Effector memory CD4-positive, alpha-beta T cell (primary cell): ENCODE results near the gene GPR37L1.

Experiments
- DNase-seq, 3 donors: peaks; one replicate each; pipeline ENCODE4 v3.0.0-alpha.2; 2020
- H3K27ac ChIP-seq: 2 replicates; pipeline ENCODE4 v1.7.0; 2013; ENCODE audit warnings: mild to moderate bottlenecking, low read length, moderate library complexity; ENCODE audit not compliant: insufficient read depth, poor library complexity, severe bottlenecking
- H3K27me3 ChIP-seq: replicated peaks from 2 replicates; pipeline ENCODE4 v1.7.0; 2013; ENCODE audit warnings: mild to moderate bottlenecking, low read length; ENCODE audit not compliant: insufficient read depth, control insufficient read depth, poor library complexity, severe bottlenecking
- H3K36me3 ChIP-seq: 2 replicates; pipeline ENCODE4 v1.7.0; 2013; ENCODE audit warnings: mild to moderate bottlenecking, low read length, moderate library complexity; ENCODE audit not compliant: control insufficient read depth, insufficient read depth
- H3K4me1 ChIP-seq: 2 replicates; pipeline ENCODE4 v1.7.0; 2013; ENCODE audit warnings: low read length, mild to moderate bottlenecking; ENCODE audit not compliant: control insufficient read depth, insufficient read depth, poor library complexity, severe bottlenecking
- H3K4me3 ChIP-seq: 2 replicates; pipeline ENCODE4 v1.7.0; 2013; ENCODE audit warnings: low read length, low read depth, mild to moderate bottlenecking; ENCODE audit not compliant: insufficient read depth, poor library complexity, severe bottlenecking
- H3K9me3 ChIP-seq: 2 replicates; pipeline ENCODE4 v1.7.0; 2013; ENCODE audit warnings: mild to moderate bottlenecking, low read length, moderate library complexity; ENCODE audit not compliant: control insufficient read depth

The GPR37L1 gene

GRCh38 chr1:202152399-202152798 is 29.7 kb downstream of the GPR37L1 start:
- H3K36me3 ChIP-seq, result peaks cover 95% of the 10 kb centered on the region
- H3K27ac ChIP-seq, result no peak overlapping the region

GRCh38 chr1:202153284-202153683 is 30.6 kb downstream of the GPR37L1 start:
- Histone ChIP-seq H3K27ac (no peak overlapping the region), H3K4me3 (no peak overlapping the region), H3K9me3 (no peaks in the 10 kb centered on the region), H3K27me3 (no peaks in the 10 kb centered on the region), H3K4me1 (peaks cover 24% of the 10 kb centered on the region), H3K36me3 (peaks cover 91% of the 10 kb centered on the region)
- DNase-seq, result no peak

More at GRCh38 chr1:202152399-202152798, 29.7 kb downstream of the GPR37L1 start:
- DNase-seq, result no peak
- Histone ChIP-seq H3K4me3 (no peak overlapping the region), H3K4me1 (peaks cover 15% of the 10 kb centered on the region), H3K27me3 (no peaks in the 10 kb centered on the region), H3K9me3 (no peaks in the 10 kb centered on the region)

- peaks cover 81% of the 10 kb centered on the region for H3K36me3 ChIP-seq
- no peak for DNase-seq
- H3K27ac ChIP-seq, result no peak overlapping the region
- H3K9me3 ChIP-seq, result no peaks in the 10 kb centered on the region
- H3K4me1 ChIP-seq, result peaks cover 33% of the 10 kb centered on the region
- H3K4me3 ChIP-seq, result no peak overlapping the region
- no peaks in the 10 kb centered on the region for H3K27me3 ChIP-seq
Observed at GRCh38 chr1:202154148-202154765, 31.5 kb downstream of the GPR37L1 start.

- no peaks in the 10 kb centered on the region for H3K9me3 ChIP-seq
- H3K27me3 ChIP-seq, result no peaks in the 10 kb centered on the region
- H3K4me1 ChIP-seq, result peaks cover 39% of the 10 kb centered on the region
- peak overlapping the region; percentile 46 for H3K27ac ChIP-seq
- peaks cover 76% of the 10 kb centered on the region for H3K36me3 ChIP-seq
- no peak overlapping the region for H3K4me3 ChIP-seq
- DNase-seq, result peak in 2 of 3 donors; percentile 29 to 44
Observed at GRCh38 chr1:202154766-202155477, 32.2 kb downstream of the GPR37L1 start.

GRCh38 chr1:202155478-202156021 is 32.8 kb downstream of the GPR37L1 start:
- H3K27me3 ChIP-seq, result no peaks in the 10 kb centered on the region
- DNase-seq, result peak in 2 of 3 donors; percentile 27 to 40
- no peak overlapping the region for H3K4me3 ChIP-seq
- peaks cover 70% of the 10 kb centered on the region for H3K36me3 ChIP-seq
- peak overlapping the region; percentile 46 for H3K27ac ChIP-seq
- peaks cover 40% of the 10 kb centered on the region for H3K4me1 ChIP-seq
- no peaks in the 10 kb centered on the region for H3K9me3 ChIP-seq

- peaks cover 59% of the 10 kb centered on the region for H3K36me3 ChIP-seq
- H3K27ac ChIP-seq, result no peak overlapping the region
- H3K9me3 ChIP-seq, result no peaks in the 10 kb centered on the region
- no peak overlapping the region for H3K4me3 ChIP-seq
- DNase-seq, result no peak
- peaks cover 50% of the 10 kb centered on the region for H3K4me1 ChIP-seq
- no peaks in the 10 kb centered on the region for H3K27me3 ChIP-seq
Observed at GRCh38 chr1:202156590-202156989, 33.9 kb downstream of the GPR37L1 start.

GRCh38 chr1:202157945-202158344 is 35.2 kb downstream of the GPR37L1 start:
- peaks cover 46% of the 10 kb centered on the region for H3K36me3 ChIP-seq

GRCh38 chr1:202158810-202159533 is 36.3 kb downstream of the GPR37L1 start:
- peaks cover 36% of the 10 kb centered on the region for H3K36me3 ChIP-seq
- H3K27me3 ChIP-seq, result no peaks in the 10 kb centered on the region
- H3K9me3 ChIP-seq, result no peaks in the 10 kb centered on the region
- DNase-seq, result no peak
- peak overlapping the region; percentile 65 for H3K4me3 ChIP-seq
- H3K4me1 ChIP-seq, result peaks cover 74% of the 10 kb centered on the region
- H3K27ac ChIP-seq, result peak overlapping the region; percentile 88

More at GRCh38 chr1:202157945-202158344, 35.2 kb downstream of the GPR37L1 start:
- no peak for DNase-seq
- peaks cover 64% of the 10 kb centered on the region for H3K4me1 ChIP-seq
- H3K4me3 ChIP-seq, result no peak overlapping the region
- peak overlapping the region; percentile 88 for H3K27ac ChIP-seq
- no peaks in the 10 kb centered on the region for H3K9me3 ChIP-seq
- no peaks in the 10 kb centered on the region for H3K27me3 ChIP-seq

GRCh38 chr1:202159534-202160371 is 37.0 kb downstream of the GPR37L1 start:
- Histone ChIP-seq H3K36me3 (peaks cover 29% of the 10 kb centered on the region), H3K9me3 (no peaks in the 10 kb centered on the region), H3K4me1 (peaks cover 81% of the 10 kb centered on the region), H3K27me3 (no peaks in the 10 kb centered on the region), H3K4me3 (peak overlapping the region; percentile 65), H3K27ac (peak overlapping the region; percentile 88)
- DNase-seq, result peak in 2 of 3 donors; percentile 29 to 45
